ENCODE results near the gene TBX5.

Gene TBX5

DNA sequence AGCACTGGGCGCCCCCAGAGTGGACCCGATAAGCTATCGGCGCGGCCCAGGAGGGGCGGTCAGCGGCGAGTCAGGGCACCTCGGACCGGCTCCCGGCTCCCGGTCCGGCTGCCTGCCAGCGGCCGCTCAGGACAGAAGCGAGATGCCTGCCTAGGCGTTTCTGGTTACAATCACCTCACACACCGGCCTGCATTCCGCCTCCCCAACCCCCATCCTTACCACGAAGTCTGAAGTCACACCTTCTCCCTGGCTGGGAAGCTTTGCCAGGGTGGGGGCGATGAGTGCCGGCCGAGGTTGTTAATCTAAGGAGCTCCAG lies 42.6 kb upstream of the TBX5 start:
- no peak overlapping the region for H3K4me2 ChIP-seq (ENCODE audit: low read length)
- no peak overlapping the region for H3K27ac ChIP-seq
- TF ChIP-seq, protein P1, sequence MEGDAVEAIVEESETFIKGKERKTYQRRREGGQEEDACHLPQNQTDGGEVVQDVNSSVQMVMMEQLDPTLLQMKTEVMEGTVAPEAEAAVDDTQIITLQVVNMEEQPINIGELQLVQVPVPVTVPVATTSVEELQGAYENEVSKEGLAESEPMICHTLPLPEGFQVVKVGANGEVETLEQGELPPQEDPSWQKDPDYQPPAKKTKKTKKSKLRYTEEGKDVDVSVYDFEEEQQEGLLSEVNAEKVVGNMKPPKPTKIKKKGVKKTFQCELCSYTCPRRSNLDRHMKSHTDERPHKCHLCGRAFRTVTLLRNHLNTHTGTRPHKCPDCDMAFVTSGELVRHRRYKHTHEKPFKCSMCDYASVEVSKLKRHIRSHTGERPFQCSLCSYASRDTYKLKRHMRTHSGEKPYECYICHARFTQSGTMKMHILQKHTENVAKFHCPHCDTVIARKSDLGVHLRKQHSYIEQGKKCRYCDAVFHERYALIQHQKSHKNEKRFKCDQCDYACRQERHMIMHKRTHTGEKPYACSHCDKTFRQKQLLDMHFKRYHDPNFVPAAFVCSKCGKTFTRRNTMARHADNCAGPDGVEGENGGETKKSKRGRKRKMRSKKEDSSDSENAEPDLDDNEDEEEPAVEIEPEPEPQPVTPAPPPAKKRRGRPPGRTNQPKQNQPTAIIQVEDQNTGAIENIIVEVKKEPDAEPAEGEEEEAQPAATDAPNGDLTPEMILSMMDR (IDR thresholded peaks at IDR 0.05) = no peak
- H3K4me1 ChIP-seq = no peaks in the 10 kb centered on the region
- H3K79me2 ChIP-seq = no peaks in the 10 kb centered on the region
- H3K4me3 ChIP-seq (ENCODE audit: low read depth, low read length) = no peak overlapping the region
- no peak overlapping the region for H2AFZ ChIP-seq
- no peaks in the 10 kb centered on the region for H3K27me3 ChIP-seq (ENCODE audit: control insufficient read depth, insufficient read depth, low read length)
- H3K9me3 ChIP-seq (ENCODE audit: control insufficient read depth, low read length) = no peaks in the 10 kb centered on the region
- H3K36me3 ChIP-seq (ENCODE audit: control insufficient read depth, insufficient read depth, low read length) = no peaks in the 10 kb centered on the region
- no peak overlapping the region for H3K9ac ChIP-seq

DNA sequence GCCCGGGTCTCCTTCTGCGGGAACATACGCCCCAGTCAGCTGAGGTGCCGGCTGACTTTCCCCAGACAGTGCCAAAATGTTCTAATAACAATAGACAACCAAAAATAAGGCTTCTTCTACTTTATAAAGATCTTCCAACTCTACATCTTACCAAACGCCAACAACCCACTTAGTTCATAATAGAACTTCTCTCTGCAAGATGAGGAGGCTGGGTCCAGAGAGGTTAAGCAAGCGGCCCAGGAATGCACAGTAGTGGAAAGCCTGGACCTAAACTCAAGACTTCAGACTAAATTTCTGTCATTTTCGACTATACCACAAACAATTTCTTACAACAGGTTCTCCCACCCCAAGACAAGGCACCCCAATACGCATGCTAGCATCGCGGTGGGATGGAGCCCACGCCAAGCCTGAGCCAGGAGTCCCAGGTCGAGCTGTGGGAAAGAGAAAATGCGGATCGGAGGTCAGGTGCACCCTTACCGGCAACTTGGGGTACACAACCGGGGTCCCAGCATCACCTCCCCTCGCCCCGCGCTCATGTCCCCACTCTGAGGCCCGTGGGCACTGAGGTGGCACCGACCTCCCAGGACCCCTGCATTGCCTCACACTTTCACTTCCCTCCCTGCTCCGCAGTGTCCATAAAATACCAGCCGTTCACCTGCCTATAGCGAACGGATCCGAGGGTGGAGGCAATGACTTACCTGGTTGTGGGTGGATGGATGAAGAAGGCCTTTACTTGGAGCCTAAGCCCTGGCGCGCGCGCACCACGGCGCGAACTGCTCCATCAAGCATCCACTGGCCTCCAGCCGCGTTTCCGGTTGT lies 42.1 kb upstream of the TBX5 start:
- H3K9me3 ChIP-seq (ENCODE audit: control insufficient read depth, low read length) = no peaks in the 10 kb centered on the region
- no peak overlapping the region for H2AFZ ChIP-seq
- H3K4me3 ChIP-seq (ENCODE audit: low read depth, low read length) = no peak overlapping the region

DNA sequence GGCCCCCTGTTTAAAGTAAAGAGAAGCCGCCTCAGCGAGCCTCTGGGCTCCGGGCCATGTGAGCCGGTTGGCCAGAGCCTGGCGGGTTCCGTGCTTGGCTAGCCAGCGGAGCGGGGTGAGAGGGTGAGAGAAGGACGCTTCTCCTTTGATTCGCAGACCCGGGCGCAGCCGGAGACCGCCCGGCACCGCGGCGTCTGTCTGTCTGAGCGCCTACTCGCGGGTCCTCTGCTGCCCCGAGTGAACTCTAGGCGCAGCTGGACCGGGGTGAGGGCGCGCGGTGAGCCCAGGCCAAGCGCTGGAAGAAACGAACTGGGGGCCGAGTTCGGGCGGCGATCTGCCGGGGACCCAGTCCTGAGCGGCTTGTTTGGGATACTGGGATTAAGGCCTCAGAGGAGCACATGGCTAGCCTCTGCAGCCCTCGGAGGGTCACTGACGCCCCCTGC lies 41.4 kb upstream of the TBX5 start:
- Histone ChIP-seq H3K27ac (no peak overlapping the region), H3K79me2 (no peaks in the 10 kb centered on the region), H3K36me3 (ENCODE audit: control insufficient read depth, insufficient read depth, low read length) (no peaks in the 10 kb centered on the region), H3K4me3 (ENCODE audit: low read depth, low read length) (no peak overlapping the region), H3K9me3 (ENCODE audit: control insufficient read depth, low read length) (no peaks in the 10 kb centered on the region), H3K27me3 (ENCODE audit: control insufficient read depth, insufficient read depth, low read length) (no peaks in the 10 kb centered on the region), H3K4me2 (ENCODE audit: low read length) (no peak overlapping the region), H3K9ac (no peak overlapping the region), H3K4me1 (no peaks in the 10 kb centered on the region), H2AFZ (no peak overlapping the region)
- TF ChIP-seq, protein P1 (IDR thresholded peaks at IDR 0.05) = no peak

More for the DNA sequence above, 42.1 kb upstream of the TBX5 start:
- Histone ChIP-seq H3K4me1 (no peaks in the 10 kb centered on the region), H3K4me2 (ENCODE audit: low read length) (no peak overlapping the region), H3K27ac (no peak overlapping the region), H3K27me3 (ENCODE audit: control insufficient read depth, insufficient read depth, low read length) (no peaks in the 10 kb centered on the region), H3K9ac (no peak overlapping the region), H3K79me2 (no peaks in the 10 kb centered on the region), H3K36me3 (ENCODE audit: control insufficient read depth, insufficient read depth, low read length) (no peaks in the 10 kb centered on the region)
- TF ChIP-seq, protein P1 (IDR thresholded peaks at IDR 0.05) = no peak

DNA sequence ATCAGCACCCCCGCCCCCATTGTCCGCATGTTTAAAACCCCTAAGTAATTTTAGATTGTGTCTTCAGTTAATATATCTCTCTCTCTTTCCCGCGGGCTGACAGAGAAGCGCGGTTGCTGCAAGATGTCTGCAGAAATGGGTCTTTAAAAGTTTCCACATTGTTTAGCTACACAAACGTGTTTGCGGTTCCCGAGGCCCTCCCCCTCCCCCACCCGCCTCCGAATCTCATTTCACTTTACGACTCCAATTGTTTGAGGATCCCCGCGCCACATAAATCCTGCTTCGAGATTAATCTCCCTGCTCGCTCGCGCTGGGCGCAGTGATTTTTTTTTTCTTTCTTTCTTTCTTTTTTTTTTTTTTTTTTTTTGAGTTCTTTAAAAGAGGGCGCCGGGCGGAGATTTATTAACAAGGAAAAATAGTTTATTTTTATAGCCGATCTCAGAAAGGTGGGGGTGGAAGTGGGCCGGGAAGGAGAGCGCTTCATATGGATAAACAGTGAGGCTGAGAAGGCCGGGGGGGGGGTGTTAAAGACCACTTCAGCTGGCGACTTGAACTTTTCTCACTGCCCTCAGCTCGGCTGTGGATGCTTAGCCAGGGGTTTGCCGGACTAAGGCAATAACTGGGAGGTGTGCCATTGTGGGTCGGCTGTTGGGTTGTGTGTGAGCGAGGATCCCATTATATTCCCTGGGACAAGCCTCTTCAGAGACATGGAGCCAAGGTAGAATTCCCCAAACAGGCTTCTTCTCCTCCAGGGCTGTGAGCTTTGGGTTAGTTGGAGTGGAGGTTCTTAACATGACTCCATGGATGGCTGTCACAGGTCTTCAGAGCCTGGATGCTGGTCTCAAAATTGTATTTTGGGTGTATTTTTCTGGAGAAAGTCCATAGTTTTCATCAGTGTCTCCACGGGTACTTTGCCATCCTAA lies 39.7 kb upstream of the TBX5 start:
- no peak overlapping the region for H3K9ac ChIP-seq
- H3K9me3 ChIP-seq (ENCODE audit: control insufficient read depth, low read length) = no peaks in the 10 kb centered on the region
- TF ChIP-seq, protein P1 (IDR thresholded peaks at IDR 0.05) = no peak
- H3K79me2 ChIP-seq = no peaks in the 10 kb centered on the region
- H3K4me3 ChIP-seq (ENCODE audit: low read depth, low read length) = no peak overlapping the region
- H3K27me3 ChIP-seq (ENCODE audit: control insufficient read depth, insufficient read depth, low read length) = peaks cover 3% of the 10 kb centered on the region
- no peaks in the 10 kb centered on the region for H3K4me1 ChIP-seq
- H3K4me2 ChIP-seq (ENCODE audit: low read length) = no peak overlapping the region
- H3K27ac ChIP-seq = no peak overlapping the region
- no peak overlapping the region for H2AFZ ChIP-seq
- H3K36me3 ChIP-seq (ENCODE audit: control insufficient read depth, insufficient read depth, low read length) = no peaks in the 10 kb centered on the region

Measured in parathyroid adenoma (tissue), 2 donors.